ENCODE data around the gene DOCK2. TPM values are rescaled to one million over a fixed set of nuclear protein-coding genes. Genes with fewer than 3 reads are reported as not detected.

DOCK2 gene
- total RNA-seq, 1 experiment from 2014 or later: 4.6 TPM

DNA sequence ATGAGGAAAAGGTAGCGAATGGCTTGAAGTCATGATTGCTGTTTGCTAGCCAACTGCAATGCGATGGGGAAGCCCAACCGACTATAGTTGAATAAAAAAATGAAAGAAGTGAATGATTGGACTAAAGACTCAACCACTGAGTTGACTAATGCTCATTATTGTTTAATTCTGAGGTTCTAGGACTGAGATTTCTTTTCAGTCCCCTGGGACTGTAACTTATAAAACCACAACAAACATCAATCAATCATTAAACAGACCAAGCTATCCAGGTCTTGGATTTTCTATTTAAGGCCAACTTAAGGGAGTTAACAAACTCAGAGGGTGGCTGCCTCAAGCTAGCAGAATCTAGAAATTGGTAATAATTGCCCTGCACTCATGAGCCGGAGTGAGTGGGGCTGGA lies 154.2 kb downstream of the DOCK2 start:
- ChIA-PET POLR2A (no interaction called here), CTCF (no interaction called here)
- Mint-ChIP-seq H3K4me1 (peaks cover 3% of the 10 kb centered on the region; the same call in 1 of the 2 replicates), H3K27ac (no peak overlapping the region), H3K9me3 (no peaks in the 10 kb centered on the region), H3K4me3 (no peak overlapping the region), H3K27me3 (ENCODE audit: low read depth) (no peaks in the 10 kb centered on the region), H3K36me3 (no peaks in the 10 kb centered on the region)
- ATAC-seq (no peak), DNase-seq (ENCODE audit: low spot score) (no peak)
- TF ChIP-seq, protein P1, sequence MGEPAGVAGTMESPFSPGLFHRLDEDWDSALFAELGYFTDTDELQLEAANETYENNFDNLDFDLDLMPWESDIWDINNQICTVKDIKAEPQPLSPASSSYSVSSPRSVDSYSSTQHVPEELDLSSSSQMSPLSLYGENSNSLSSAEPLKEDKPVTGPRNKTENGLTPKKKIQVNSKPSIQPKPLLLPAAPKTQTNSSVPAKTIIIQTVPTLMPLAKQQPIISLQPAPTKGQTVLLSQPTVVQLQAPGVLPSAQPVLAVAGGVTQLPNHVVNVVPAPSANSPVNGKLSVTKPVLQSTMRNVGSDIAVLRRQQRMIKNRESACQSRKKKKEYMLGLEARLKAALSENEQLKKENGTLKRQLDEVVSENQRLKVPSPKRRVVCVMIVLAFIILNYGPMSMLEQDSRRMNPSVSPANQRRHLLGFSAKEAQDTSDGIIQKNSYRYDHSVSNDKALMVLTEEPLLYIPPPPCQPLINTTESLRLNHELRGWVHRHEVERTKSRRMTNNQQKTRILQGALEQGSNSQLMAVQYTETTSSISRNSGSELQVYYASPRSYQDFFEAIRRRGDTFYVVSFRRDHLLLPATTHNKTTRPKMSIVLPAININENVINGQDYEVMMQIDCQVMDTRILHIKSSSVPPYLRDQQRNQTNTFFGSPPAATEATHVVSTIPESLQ (CRISPR knock-in tag; IDR thresholded peaks at IDR 0.05): no peak
- TF ChIP-seq FOXK1 (CRISPR knock-in tag; IDR thresholded peaks at IDR 0.05): no peak
- no peak for TF ChIP-seq FOXP1 (CRISPR knock-in tag; IDR thresholded peaks at IDR 0.05; ENCODE audit: borderline replicate concordance)
- TF ChIP-seq ESRRA (CRISPR knock-in tag; IDR thresholded peaks at IDR 0.05; ENCODE audit: borderline replicate concordance): no peak

DNA sequence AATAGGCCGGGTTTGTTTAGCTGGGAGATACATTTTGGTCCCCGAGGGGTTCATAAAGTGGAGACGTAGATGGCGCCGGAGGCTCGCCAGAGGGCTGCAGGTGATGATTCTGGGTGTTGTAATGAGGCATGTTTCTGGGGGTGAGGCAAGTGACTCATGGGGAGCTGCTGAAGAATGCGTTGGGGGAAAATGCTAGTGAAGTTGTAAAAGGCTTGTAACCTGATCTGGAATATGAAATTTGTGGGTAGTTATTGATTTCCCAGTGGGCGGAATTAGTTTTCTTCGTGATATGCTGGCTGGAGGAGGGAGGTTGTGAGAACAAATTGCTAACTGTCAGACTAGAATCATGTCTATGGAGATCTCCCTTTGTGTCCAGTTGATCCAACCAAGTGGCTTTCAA lies 158.3 kb downstream of the DOCK2 start:
- H3K9me3 Mint-ChIP-seq: no peaks in the 10 kb centered on the region
- no peak overlapping the region for H3K4me3 Mint-ChIP-seq
- H3K36me3 Mint-ChIP-seq: no peaks in the 10 kb centered on the region
- H3K4me1 Mint-ChIP-seq: peaks cover 26% of the 10 kb centered on the region
- ChIA-PET POLR2A (no interaction called here), CTCF (interaction anchor here (1.4 to 2.8 kb wide), 4 partner anchors 32 to 275 kb away, joined by 6 to 20 read pairs (median 8); partner anchors contain the start of gene INSYN2B)
- TF ChIP-seq, protein P2, sequence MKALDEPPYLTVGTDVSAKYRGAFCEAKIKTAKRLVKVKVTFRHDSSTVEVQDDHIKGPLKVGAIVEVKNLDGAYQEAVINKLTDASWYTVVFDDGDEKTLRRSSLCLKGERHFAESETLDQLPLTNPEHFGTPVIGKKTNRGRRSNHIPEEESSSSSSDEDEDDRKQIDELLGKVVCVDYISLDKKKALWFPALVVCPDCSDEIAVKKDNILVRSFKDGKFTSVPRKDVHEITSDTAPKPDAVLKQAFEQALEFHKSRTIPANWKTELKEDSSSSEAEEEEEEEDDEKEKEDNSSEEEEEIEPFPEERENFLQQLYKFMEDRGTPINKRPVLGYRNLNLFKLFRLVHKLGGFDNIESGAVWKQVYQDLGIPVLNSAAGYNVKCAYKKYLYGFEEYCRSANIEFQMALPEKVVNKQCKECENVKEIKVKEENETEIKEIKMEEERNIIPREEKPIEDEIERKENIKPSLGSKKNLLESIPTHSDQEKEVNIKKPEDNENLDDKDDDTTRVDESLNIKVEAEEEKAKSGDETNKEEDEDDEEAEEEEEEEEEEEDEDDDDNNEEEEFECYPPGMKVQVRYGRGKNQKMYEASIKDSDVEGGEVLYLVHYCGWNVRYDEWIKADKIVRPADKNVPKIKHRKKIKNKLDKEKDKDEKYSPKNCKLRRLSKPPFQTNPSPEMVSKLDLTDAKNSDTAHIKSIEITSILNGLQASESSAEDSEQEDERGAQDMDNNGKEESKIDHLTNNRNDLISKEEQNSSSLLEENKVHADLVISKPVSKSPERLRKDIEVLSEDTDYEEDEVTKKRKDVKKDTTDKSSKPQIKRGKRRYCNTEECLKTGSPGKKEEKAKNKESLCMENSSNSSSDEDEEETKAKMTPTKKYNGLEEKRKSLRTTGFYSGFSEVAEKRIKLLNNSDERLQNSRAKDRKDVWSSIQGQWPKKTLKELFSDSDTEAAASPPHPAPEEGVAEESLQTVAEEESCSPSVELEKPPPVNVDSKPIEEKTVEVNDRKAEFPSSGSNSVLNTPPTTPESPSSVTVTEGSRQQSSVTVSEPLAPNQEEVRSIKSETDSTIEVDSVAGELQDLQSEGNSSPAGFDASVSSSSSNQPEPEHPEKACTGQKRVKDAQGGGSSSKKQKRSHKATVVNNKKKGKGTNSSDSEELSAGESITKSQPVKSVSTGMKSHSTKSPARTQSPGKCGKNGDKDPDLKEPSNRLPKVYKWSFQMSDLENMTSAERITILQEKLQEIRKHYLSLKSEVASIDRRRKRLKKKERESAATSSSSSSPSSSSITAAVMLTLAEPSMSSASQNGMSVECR (CRISPR knock-in tag; IDR thresholded peaks at IDR 0.05; ENCODE audit: borderline replicate concordance): no peak
- TF ChIP-seq TEAD4 (CRISPR knock-in tag; IDR thresholded peaks at IDR 0.05): no peak
- TF ChIP-seq OVOL2 (CRISPR knock-in tag; IDR thresholded peaks at IDR 0.05; ENCODE audit: borderline replicate concordance): no peak
- no peak for TF ChIP-seq KAT7 (CRISPR knock-in tag; IDR thresholded peaks at IDR 0.05; ENCODE audit: borderline replicate concordance)
- TF ChIP-seq ZNF263 (CRISPR knock-in tag; IDR thresholded peaks at IDR 0.05; ENCODE audit: low read depth): no peak
- TF ChIP-seq, protein P3, sequence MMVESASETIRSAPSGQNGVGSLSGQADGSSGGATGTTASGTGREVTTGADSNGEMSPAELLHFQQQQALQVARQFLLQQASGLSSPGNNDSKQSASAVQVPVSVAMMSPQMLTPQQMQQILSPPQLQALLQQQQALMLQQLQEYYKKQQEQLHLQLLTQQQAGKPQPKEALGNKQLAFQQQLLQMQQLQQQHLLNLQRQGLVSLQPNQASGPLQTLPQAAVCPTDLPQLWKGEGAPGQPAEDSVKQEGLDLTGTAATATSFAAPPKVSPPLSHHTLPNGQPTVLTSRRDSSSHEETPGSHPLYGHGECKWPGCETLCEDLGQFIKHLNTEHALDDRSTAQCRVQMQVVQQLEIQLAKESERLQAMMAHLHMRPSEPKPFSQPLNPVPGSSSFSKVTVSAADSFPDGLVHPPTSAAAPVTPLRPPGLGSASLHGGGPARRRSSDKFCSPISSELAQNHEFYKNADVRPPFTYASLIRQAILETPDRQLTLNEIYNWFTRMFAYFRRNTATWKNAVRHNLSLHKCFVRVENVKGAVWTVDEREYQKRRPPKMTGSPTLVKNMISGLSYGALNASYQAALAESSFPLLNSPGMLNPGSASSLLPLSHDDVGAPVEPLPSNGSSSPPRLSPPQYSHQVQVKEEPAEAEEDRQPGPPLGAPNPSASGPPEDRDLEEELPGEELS (CRISPR knock-in tag; IDR thresholded peaks at IDR 0.05): no peak
- TF ChIP-seq, protein P4, sequence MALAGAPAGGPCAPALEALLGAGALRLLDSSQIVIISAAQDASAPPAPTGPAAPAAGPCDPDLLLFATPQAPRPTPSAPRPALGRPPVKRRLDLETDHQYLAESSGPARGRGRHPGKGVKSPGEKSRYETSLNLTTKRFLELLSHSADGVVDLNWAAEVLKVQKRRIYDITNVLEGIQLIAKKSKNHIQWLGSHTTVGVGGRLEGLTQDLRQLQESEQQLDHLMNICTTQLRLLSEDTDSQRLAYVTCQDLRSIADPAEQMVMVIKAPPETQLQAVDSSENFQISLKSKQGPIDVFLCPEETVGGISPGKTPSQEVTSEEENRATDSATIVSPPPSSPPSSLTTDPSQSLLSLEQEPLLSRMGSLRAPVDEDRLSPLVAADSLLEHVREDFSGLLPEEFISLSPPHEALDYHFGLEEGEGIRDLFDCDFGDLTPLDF (CRISPR knock-in tag; IDR thresholded peaks at IDR 0.05): no peak
- TF ChIP-seq, protein P5, sequence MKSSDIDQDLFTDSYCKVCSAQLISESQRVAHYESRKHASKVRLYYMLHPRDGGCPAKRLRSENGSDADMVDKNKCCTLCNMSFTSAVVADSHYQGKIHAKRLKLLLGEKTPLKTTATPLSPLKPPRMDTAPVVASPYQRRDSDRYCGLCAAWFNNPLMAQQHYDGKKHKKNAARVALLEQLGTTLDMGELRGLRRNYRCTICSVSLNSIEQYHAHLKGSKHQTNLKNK (CRISPR knock-in tag; IDR thresholded peaks at IDR 0.05): no peak
- no peak for TF ChIP-seq SMAD3 (CRISPR knock-in tag; IDR thresholded peaks at IDR 0.05; ENCODE audit: borderline replicate concordance)
- no peak for TF ChIP-seq TP53 (CRISPR knock-in tag; IDR thresholded peaks at IDR 0.05)
- TF ChIP-seq, protein P6, sequence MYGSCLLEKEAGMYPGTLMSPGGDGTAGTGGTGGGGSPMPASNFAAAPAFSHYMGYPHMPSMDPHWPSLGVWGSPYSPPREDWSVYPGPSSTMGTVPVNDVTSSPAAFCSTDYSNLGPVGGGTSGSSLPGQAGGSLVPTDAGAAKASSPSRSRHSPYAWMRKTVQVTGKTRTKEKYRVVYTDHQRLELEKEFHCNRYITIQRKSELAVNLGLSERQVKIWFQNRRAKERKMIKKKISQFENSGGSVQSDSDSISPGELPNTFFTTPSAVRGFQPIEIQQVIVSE (CRISPR knock-in tag; IDR thresholded peaks at IDR 0.05; ENCODE audit: borderline replicate concordance): no peak
- peak; percentile 60 for ATAC-seq
- DNase-seq (ENCODE audit: low spot score): no peak
- no peak overlapping the region for H3K27ac Mint-ChIP-seq
- H3K27me3 Mint-ChIP-seq (ENCODE audit: low read depth): peaks cover 5% of the 10 kb centered on the region; the same call in 1 of the 2 replicates

Measured in WTC11 (cell line).